Liver (tissue), 3 donors: Measurements from ENCODE around the gene IL24.

Source experiments
- GABPA ChIP-seq, 2 donors: IDR thresholded peaks in 1 of 2; conservative IDR thresholded peaks in 1 of 2; 2 replicates each; pipeline ENCODE4 v1.6.1; 2016; ENCODE audit warnings: antibody characterized with exemption in 2 of 2, mild to moderate bottlenecking in 1 of 2, moderate library complexity in 1 of 2
- RAD21 ChIP-seq, 2 donors: IDR thresholded peaks; 2 replicates each; pipeline ENCODE4 v1.6.1; 2016; ENCODE audit warnings: antibody characterized with exemption in 2 of 2, mild to moderate bottlenecking in 2 of 2
- RXRA ChIP-seq, 2 donors: IDR thresholded peaks; 2 replicates each; pipeline ENCODE4 v1.6.1; 2017 to 2018; ENCODE audit warnings: antibody characterized with exemption in 2 of 2, mild to moderate bottlenecking in 1 of 2
- SP1 ChIP-seq: IDR thresholded peaks from 2 replicates; pipeline ENCODE4 v1.6.1; 2018; ENCODE audit warnings: antibody characterized with exemption, mild to moderate bottlenecking
- TAF1 ChIP-seq: conservative IDR thresholded peaks from 2 replicates; pipeline ENCODE4 v1.6.1; 2016; ENCODE audit warnings: antibody characterized with exemption, mild to moderate bottlenecking
- TF ChIP-seq, protein P1 (sequence below): fragments of 150-350 bp; IDR thresholded peaks from 2 replicates; pipeline ENCODE4 v1.5.1; 2017; ENCODE audit warnings: improper control_type of control experiment, low read depth, low read length; ENCODE audit not compliant: missing input control
- TF ChIP-seq, protein P2 (sequence below): IDR thresholded peaks from 2 replicates; pipeline ENCODE4 v1.6.1; 2016; ENCODE audit warnings: antibody characterized with exemption, mild to moderate bottlenecking
- donor health status: healthy.
- donor health status: healthy.

DNA sequence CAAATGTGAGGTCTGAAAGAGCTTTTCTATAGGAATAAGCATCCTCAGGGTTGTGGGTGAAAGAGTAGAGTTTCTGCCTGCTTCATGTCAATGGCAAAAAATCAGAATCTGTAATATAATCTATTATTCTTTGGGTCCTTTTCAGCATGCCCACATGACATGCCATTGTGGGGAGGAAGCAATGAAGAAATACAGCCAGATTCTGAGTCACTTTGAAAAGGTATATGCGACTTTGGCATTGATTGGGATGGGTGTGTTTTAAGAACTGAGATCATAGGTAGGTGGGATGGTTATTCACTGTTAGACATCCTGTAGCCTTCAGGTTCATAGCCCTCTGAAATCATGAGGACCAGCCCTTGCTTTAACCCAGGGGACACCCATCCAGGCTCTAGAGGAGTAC is 30.0 kb upstream of the IL24 start:
- TF ChIP-seq, protein P1, sequence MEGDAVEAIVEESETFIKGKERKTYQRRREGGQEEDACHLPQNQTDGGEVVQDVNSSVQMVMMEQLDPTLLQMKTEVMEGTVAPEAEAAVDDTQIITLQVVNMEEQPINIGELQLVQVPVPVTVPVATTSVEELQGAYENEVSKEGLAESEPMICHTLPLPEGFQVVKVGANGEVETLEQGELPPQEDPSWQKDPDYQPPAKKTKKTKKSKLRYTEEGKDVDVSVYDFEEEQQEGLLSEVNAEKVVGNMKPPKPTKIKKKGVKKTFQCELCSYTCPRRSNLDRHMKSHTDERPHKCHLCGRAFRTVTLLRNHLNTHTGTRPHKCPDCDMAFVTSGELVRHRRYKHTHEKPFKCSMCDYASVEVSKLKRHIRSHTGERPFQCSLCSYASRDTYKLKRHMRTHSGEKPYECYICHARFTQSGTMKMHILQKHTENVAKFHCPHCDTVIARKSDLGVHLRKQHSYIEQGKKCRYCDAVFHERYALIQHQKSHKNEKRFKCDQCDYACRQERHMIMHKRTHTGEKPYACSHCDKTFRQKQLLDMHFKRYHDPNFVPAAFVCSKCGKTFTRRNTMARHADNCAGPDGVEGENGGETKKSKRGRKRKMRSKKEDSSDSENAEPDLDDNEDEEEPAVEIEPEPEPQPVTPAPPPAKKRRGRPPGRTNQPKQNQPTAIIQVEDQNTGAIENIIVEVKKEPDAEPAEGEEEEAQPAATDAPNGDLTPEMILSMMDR: no peak
- TF ChIP-seq GABPA (IDR thresholded peaks at IDR 0.05 in 1 of 2, conservative IDR thresholded peaks at IDR 0.05 in 1 of 2): no peak
- no peak for TF ChIP-seq TAF1
- no peak for TF ChIP-seq SP1
- TF ChIP-seq RXRA (IDR thresholded peaks at IDR 0.05): no peak
- TF ChIP-seq RAD21 (IDR thresholded peaks at IDR 0.05): no peak
- TF ChIP-seq, protein P2, sequence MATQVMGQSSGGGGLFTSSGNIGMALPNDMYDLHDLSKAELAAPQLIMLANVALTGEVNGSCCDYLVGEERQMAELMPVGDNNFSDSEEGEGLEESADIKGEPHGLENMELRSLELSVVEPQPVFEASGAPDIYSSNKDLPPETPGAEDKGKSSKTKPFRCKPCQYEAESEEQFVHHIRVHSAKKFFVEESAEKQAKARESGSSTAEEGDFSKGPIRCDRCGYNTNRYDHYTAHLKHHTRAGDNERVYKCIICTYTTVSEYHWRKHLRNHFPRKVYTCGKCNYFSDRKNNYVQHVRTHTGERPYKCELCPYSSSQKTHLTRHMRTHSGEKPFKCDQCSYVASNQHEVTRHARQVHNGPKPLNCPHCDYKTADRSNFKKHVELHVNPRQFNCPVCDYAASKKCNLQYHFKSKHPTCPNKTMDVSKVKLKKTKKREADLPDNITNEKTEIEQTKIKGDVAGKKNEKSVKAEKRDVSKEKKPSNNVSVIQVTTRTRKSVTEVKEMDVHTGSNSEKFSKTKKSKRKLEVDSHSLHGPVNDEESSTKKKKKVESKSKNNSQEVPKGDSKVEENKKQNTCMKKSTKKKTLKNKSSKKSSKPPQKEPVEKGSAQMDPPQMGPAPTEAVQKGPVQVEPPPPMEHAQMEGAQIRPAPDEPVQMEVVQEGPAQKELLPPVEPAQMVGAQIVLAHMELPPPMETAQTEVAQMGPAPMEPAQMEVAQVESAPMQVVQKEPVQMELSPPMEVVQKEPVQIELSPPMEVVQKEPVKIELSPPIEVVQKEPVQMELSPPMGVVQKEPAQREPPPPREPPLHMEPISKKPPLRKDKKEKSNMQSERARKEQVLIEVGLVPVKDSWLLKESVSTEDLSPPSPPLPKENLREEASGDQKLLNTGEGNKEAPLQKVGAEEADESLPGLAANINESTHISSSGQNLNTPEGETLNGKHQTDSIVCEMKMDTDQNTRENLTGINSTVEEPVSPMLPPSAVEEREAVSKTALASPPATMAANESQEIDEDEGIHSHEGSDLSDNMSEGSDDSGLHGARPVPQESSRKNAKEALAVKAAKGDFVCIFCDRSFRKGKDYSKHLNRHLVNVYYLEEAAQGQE: no peak
